ENCODE results near the gene MAPKBP1.

DNA sequence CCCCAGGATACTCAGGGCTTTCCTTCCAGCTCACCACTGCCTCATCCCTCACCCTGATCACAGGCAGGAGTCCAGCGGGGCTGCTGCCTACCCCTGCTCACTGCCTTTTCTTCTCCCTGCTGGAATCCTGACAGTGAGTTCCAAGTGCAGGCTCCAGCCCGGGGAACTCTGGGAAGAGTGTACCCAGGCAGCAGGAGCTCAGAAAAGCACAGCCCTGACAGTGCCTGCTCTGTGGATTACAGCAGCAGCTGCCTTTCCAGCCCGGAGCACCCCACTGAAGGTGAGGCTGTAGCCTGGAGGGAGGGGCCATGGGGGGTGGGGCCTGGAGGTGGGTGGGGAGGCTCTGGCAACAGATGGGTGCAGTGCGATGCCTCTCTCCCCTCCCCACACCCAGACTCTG is 47.5 kb downstream of the MAPKBP1 start:
- TF ChIP-seq, protein P1, sequence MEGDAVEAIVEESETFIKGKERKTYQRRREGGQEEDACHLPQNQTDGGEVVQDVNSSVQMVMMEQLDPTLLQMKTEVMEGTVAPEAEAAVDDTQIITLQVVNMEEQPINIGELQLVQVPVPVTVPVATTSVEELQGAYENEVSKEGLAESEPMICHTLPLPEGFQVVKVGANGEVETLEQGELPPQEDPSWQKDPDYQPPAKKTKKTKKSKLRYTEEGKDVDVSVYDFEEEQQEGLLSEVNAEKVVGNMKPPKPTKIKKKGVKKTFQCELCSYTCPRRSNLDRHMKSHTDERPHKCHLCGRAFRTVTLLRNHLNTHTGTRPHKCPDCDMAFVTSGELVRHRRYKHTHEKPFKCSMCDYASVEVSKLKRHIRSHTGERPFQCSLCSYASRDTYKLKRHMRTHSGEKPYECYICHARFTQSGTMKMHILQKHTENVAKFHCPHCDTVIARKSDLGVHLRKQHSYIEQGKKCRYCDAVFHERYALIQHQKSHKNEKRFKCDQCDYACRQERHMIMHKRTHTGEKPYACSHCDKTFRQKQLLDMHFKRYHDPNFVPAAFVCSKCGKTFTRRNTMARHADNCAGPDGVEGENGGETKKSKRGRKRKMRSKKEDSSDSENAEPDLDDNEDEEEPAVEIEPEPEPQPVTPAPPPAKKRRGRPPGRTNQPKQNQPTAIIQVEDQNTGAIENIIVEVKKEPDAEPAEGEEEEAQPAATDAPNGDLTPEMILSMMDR (IDR thresholded peaks at IDR 0.05), result no peak
- TF ChIP-seq ZFX (IDR thresholded peaks at IDR 0.05; ENCODE audit: borderline replicate concordance), result no peak

All from 22Rv1 (cell line).